ENCODE results near the gene CCDC157.
A peak's percentile ranks its signal among the peaks of the same experiment; 100 is the strongest.

Gene CCDC157

DNA sequence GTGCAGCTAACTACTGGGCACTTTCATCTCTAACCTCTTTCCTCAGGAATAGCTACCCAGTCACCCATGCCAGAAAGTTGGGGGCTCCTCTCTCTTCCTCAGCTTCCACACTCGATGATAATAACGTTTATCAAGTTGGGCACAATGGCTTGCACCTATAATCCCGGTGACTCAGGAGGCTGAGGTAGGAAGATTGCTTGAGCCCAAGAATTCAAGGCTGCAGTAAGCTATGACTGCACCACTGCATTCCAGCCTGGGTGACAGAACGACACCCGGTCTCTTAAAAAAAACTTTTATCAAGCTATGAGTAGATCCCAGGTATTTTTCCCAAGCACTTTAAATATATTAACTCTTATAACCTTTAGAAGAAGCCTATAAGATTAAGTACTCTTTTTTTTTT lies 2.2 kb upstream of the CCDC157 start:
- no peak for DNase-seq (ENCODE audit: low read depth in 2 of 2)

DNA sequence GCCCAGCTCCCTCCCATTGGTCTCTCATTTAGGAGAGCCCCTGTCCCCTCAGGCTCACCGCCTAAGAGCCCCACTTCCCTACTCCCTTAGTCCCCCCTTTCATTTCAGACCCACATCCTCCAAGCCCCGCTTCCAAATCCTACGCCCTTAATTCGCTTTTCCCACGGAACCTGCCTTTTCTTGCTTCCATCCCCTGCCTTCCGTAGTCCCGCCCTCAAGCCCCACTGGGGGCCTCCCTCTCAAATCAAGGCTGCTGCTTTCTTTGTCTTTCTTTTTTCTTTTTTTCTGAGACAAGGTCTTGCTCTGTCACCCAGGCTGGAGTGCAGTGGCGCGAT lies 396 bp downstream of the CCDC157 start:
- DNase-seq (ENCODE audit: low read depth in 2 of 2): peak in 1 of 2 donors; percentile 14

DNA sequence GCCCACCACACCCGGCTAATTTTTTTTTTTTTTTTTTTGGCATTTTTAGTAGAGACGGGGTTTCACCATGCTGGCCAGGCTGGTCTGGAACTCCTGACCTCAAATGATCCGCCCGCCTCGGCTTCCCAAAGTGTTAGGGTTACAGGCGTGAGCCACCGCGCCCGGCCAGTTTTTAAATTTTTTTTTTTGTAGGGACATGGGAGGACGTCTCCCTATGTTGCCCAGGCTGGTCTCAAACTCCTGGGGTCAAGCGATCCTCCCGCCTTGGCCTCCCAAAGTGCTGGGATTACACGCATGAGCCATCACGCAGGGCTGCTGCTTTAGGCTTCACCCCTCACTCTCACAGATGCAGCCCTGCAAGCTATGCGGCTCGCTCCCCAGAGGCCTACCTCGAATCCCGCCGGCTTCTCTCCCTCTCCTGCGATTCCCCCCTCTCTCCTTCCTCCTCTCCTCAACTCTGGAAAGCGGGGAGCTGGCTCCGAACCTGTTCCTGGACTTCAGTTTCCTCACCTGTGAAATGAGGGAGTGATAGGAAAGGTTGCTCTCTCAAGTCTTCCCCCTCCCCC lies 926 bp downstream of the CCDC157 start:
- DNase-seq (ENCODE audit: low read depth in 2 of 2): no peak

DNA sequence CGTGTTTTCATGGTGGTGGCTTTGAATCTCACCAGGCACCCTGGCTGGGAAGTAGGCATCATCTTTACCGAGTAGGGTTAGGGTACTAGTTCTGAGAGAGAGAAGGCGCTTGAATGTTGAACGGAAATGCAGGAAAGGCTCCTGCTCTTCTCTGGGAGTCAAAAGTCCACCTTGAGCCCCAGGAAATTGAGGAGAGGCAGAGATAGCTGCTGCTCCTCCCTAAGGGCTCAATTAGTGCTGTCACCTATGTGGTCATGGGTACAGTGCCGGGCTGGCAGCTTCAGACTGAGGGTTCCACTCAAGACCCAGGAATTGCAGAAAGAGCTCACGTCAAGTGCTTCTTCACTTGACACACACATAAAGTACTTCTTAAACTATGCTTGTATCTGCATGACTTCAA lies 1.7 kb downstream of the CCDC157 start:
- DNase-seq (ENCODE audit: low read depth in 2 of 2): no peak

DNA sequence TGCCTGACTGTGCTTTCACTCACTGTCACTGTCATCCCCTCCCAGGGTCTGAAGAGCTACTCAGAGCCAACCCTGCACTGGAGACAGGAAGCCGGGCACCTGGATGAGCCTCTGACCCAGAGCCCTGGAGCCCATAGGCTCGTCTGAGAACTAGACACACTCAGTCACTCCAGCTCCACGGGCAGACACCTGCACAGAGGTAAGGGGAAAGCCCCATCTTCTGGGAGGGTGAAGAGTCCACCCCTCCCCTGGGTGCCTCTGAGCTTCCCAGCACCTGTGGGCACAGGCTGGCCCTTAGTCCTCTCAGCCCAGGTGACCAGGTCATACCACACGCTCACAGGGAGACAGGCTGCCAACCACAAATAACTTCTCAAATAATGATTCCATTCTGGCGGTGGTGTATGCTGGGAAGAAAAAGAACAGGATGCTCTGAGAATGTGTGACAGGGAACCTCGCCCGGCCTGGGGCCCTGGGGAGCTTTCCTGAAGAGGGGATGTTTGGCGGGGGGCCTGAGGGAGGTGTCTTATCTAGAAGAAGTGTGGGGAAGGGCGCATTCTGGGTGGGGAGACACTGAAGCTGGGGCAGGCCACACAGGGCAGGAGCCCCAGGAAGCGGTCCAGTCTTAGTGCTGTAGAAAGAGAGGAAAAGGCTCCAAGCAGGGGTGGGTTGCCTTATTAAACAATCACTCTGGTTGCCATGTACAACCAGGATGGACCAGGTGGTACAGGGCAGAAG lies 5.3 kb downstream of the CCDC157 start:
- DNase-seq (ENCODE audit: low read depth in 2 of 2): no peak

DNA sequence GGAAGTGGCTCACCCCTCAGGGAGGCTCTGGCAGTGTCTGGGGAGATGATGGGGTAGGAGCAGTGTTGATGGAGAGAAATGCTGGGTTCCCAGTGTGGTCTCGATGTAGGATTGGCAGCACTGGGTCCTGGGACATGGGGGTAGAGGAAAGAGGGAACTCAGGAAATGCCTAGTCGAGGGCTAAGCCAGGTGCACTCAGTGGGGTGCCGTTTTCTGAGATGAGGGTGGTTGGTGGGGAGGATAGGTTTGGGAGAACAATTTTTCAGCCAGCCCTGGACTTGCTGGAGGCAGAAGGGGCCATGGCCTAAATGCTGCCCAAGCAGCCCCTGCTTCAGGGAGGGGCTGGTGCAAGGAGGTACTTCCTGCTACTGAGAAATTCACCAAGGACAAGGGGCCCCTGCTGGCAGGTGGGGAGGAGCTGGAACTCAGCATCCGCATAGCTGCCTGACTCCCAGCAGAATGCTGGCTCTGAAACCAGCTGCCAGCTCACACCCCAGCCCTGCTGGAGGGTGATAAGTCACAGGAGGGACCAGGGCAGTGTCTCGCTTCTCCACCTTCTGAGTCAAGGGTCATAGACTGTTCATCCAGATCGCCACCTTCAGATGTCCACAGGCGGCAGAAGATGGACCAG lies 6.0 kb downstream of the CCDC157 start:
- no peak for DNase-seq (ENCODE audit: low read depth in 2 of 2)

DNA sequence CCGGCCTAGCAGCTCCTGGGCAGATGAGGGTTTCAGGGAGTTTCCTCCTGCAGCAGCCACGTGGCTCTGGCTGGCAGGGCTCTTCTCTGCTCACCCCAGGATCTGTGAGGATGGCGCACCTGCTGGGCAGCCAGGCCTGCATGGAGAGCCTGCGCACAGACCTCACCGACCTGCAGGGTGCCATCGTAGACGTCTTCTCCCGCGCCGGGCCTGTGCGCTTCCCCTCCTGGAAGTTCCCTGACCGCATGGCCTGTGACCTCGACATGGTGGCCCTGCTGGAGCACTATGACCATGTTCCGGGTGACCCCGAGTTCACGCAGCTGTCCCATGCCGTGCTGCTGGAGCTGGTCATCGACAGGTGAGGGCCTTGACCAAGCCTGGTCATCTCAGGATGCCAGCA lies 9.1 kb downstream of the CCDC157 start:
- no peak for DNase-seq (ENCODE audit: low read depth in 2 of 2)

DNA sequence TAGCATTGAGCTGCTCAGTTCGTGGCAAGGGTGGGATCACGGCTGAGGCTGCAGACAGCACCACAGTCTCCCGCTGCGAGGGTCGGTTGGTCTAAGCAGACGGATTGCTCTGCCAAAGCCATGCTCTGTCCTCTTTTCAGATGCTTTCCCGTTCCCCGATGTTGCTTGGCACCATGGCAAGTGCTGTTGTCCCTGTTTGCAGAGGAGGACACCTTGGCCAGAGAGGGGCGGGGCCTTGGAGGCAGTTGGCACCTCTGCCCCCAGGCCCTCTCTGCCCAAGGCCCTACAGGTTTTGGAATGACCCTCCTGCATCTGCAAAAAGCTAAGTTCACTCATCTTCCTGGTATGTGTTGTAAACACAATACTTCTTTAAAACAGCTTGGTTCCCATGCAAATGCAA lies 11.6 kb downstream of the CCDC157 start:
- no peak for DNase-seq (ENCODE audit: low read depth in 2 of 2)

DNA sequence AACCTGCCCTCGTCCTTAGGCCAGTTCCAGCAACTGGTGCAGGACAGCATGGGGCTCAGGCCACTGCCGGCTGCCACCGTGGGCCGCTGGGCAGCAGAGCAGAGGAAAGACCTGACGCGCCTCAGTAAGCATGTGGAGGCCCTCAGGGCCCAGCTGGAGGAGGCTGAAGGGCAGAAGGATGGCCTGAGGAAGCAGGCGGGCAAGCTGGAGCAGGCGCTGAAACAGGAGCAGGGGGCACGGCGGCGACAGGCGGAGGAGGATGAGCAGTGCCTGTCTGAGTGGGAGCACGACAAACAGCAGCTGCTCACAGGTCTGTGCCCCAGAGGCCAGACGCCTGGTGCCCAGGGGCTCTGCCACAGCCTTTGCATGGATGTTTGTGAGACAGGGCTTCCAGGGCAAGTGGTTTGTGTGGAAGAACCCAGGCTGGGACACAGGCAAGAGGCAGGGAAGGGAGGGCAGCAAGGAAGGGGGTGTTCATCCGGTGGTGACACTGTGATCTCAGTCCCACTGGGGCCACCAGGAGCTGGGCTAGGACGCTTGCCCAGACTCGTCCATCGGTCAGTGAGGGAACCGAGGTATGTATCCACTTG lies 13.9 kb downstream of the CCDC157 start:
- no peak for DNase-seq (ENCODE audit: low read depth in 2 of 2)

DNA sequence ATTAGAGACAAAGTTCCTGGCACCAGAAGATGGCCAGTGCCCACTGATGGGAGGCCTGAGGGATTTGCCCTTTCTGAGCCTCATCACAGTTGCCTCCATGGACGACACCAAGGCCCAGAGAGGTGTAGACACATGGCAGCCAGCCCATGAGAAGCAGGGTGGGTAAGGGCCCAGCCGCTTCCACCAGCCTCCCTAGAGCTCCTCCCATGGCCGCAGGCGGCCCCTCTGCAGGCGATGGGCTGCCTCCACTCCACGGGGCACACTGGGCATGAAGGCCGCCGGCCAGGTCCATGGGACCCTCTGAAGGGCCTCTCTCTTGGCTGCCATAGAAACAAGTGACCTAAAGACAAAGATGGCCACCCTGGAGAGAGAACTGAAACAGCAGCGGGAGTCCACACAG lies 14.5 kb downstream of the CCDC157 start:
- no peak for DNase-seq (ENCODE audit: low read depth in 2 of 2)

DNA sequence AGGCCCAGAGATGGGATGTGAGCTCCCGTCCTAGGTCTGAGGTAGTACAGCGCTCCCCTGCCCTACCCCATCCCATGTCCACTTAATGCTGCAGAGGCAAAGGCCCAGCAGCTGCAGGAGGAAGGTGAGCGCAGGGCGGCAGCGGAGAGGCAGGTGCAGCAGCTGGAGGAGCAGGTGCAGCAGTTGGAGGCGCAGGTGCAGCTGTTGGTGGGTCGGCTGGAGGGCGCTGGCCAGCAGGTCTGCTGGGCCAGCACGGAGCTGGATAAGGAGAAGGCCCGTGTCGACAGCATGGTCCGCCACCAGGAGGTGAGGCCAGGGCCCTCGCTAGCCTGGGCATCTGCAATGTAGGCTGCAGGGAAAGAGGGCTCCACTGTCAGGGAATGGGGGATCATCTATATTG lies 15.2 kb downstream of the CCDC157 start:
- DNase-seq (ENCODE audit: low read depth in 2 of 2): no peak

DNA sequence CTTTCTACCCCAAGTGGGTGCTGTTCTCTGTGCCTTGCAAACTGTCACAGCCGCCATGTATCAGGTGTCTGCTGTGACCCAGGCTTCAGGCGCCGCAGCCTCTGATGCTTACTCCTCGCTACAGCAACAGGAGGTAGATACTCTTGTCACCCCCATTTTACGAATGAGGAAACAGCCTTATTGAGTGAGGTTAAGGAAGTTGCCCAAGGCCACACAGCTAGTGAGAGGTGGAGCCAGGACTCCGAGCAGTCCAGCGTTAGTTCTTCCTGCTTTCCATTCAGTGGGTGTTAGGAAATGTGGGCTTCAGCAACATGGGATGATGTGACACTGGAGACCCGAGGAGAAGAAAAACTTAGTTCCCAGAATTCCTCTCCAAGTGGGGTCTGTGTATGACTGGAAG lies 16.1 kb downstream of the CCDC157 start:
- DNase-seq (ENCODE audit: low read depth in 2 of 2): no peak

DNA sequence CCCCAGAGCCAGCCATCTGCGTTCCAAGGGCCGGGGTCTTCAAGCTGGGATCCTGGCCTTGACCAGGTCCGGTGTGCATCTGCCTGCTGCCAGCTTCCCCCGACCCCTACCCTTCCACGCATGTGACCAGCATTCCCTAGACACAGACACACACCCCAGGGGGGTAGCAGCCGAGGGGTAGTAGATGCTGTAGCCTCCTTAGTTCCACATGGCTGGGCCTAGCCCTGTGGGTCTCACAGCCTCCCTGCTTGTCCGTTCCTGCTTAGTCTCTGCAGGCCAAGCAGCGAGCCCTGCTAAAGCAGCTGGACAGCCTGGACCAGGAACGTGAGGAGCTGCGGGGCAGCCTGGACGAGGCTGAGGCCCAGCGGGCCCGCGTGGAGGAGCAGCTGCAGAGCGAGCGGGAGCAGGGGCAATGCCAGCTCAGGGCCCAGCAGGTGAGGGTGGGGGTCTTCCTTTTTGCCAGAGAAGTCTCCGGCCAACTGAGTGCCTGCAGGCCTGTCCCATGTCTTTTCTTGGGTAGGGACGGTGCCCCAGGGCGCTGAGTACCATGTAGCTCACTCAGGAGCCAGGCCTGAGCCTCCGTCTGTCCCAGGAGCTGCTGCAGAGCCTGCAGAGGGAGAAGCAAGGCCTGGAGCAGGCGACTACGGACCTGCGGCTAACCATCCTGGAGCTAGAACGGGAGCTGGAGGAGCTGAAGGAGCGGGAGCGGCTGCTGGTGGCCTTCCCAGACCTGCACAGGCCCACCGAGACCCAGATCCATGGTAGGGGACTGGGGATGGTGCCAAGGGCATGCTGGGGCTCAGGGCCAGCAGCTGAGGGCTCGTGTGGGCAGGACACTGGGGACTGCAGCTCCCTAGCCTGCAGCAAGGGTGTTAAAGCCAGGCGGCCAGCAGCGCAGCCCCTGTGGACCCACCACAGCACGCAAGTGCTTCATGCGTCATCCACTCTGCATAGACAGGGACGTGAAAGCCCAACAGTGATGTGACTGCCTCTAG lies 16.8 kb downstream of the CCDC157 start:
- DNase-seq (ENCODE audit: low read depth in 2 of 2): no peak

DNA sequence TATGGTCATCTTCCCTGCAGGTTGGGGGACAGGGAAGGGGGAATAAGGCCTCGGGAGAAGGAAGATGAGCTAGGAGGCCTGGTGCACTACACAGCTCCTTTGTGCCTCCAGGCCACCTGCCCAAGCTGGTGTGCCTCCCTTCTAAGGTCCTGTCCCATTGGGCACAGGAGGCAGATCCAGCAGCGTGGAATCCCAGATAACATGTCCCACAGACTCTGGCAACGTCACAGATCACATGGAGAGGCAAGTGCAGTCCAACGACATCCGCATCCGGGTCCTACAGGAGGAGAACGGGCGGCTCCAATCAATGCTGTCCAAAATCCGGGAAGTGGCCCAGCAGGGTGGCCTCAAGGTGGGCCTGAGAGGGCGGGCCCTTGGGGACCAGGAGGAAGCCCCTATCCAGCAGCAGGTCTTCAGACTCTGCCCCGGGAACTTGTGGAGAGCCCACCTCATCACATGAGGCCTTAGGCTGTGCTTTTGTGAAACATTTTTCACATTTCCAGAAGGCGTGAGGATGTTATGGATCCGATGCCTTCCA lies 18.6 kb downstream of the CCDC157 start:
- no peak for DNase-seq (ENCODE audit: low read depth in 2 of 2)

DNA sequence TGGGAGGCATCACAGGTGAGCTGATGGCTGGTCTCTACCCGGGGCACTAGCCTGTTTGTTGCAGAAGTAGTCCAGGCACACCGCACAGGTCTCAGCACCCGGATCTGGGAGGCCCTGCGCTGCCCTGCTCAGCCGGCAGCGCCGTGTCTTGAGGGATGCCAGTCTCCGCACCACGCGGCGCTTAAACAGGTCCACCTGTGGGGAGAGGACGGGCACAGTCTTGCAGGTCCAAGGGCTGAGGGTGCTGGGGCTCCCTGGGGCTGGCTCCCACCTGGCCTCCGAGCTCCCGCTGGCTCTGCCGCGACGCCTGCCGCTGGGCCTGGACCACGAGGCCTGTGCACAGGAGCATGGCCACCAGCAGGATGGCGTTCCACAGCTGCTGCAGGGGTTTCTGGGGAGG lies 23.2 kb downstream of the CCDC157 start:
- no peak for DNase-seq (ENCODE audit: low read depth in 2 of 2)

DNA sequence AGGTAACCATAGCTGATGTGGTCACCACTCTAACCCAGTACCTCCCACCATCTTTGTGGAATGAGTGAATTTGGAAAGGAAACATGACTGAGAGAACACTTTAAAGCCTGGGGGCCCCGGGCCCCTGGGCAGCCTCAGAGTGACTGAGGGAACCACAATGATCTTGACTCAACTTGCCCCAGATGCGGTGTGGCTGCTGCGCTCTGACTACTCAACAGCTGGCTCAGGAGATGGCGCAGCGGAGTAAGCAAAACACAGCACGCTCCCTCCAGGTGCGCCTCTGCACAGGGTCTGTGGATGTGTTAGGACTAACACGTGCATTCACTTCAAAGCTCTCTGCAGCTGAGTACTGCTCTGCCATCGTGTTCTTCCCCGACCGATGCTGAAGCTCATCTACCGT lies 24.5 kb downstream of the CCDC157 start:
- no peak for DNase-seq (ENCODE audit: low read depth in 2 of 2)

DNA sequence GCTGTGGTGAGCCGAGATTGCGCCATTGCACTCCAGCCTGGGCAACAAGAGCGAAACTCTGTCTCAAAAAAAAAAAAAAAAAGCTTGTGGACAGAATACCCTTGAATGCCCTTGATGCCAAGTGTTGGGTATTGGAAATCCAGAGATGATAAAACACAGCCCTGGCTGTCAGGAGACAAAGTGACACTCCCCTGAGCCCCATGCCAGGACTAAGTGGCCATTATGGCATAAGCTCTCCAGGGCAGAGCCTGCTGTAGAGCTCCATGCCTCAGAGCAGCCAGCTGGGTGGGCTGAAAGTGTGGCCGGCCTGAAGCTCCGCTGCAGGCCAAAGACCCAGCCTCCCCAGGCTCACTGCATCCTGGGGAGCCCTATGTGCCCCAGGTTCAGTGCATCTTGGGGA lies 25.5 kb downstream of the CCDC157 start:
- DNase-seq (ENCODE audit: low read depth in 2 of 2): no peak

DNA sequence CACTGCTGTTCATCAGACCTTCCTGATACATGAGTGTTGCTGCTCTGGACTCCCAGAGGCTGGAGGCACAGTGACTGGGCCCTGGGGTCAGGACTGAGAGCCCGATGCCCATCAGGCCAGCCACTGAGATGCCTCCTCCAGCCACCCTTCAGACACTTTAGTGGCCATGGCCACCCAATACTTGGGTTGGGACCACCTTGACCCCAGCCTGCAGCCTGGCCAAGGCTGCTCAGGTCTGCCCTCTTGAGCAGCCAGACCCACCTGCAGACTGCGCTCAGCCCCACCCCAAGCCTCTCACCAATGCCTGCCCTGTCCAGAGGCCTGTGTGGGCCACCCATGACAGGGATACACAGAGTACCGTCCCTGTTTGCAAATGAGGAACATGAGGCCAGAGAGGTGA lies 26.3 kb downstream of the CCDC157 start:
- DNase-seq (ENCODE audit: low read depth in 2 of 2): no peak

DNA sequence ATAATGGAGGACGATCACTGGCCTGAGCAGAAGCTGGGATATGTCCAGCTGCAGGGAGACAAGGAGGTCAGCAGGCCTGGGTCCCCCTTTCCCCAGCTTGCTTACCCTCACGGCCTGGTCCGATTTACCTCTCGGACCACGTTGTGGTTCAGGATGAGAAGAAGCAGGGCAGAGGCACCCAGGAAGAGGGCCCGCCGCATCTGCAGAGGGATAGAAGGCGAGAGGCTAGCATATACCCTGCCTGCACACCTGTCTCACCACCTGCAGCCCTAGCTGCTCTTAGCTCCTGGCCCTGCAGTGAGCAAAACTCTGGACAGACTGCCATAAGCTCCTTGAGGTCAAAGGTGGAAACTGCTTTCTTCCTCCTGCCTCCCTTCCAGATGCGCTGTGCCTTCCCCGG lies 29.1 kb downstream of the CCDC157 start:
- DNase-seq (ENCODE audit: low read depth in 2 of 2): no peak

DNA sequence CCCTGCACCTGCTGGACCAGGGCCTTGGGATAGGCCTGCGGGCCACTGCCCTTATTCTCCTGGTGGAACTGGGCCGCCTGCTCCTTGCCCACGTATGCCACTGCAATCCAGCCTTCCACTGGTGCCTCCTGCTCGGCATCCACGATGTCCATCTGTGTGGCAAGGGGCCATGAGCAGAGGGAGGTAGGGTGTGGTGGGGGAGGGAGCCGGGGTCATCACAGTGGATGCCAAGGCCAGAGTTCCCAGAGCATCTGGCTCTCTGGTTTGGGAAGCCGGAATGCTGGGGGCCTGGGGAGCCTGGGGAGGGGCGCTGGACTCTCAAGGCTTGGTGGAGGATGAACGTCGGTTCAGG lies 29.8 kb downstream of the CCDC157 start:
- DNase-seq (ENCODE audit: low read depth in 2 of 2): no peak

DNA sequence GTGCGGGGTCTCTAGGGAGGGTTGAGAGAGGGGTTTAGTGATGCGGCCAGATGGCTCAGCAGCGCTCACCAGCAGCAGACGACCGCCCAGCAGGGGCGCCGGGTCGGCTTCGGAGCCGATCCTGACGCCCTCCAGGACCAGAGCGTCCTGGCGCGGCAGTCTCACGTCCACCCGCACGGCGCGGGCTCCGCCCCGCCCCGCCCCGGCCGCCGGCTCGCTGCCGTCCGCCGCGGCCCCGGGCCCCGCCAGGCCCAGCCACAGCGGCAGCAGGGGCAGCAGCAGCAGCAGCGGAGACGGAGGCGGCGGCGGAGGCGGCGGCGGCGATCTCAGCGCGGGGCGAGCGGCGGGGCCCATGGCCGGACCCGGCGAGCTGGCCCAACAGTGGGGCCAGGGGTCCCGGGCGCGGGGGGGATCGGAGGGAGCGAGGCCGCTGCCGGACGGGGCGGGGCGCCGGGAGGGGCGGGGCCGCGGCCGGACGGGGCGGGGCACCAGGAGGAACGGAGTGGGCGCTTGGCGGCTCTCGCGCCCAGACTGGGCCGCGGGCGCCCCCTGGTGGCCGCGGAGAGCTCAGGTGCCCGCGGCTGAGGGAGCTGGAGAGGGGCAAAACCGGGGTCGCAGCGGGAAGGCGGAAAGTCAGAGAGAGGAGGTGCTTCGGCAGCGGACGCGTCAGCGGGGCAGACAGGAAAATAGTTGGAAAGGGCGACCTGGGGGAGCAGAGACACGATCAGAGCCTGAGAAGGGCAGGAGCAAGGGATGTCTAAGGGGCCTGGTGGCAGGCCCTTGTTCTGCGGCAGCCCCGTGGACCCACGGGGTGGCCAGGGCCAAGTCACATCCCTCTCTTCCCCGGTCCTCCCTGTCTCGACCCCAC lies 30.4 kb downstream of the CCDC157 start, which contains the start of gene RNF215:
Gene RNF215, minus strand, starts transcription at position 452 of the 868 bp plus-strand sequence. Its CDS starts 98 bp downstream, at position 354.
- DNase-seq (ENCODE audit: low read depth in 2 of 2): peak; percentile 58 to 76
